ENCODE data around the gene CD200R1L. TPM values are rescaled to one million over a fixed set of nuclear protein-coding genes. Genes with fewer than 3 reads are reported as not detected.
"Not testable (repeated sequence)": the region's sequence is repeated elsewhere in the genome, so short reads cannot be mapped to it uniquely, and the experiment has no call there.

CD200R1L gene
- total RNA-seq (2014; rRNA removed; shearing (Covaris generic)): not detected in 2 replicates
- not detected in 2 replicates for polyA plus RNA-seq (2015; cell fraction: cytosol; rRNA removed)
- polyA plus RNA-seq (2015; cell fraction: nucleus; rRNA removed): not detected in 2 replicates

GRCh38 chr3:112846764-112847163 lies at the start of gene CD200R1L:
Gene CD200R1L, minus strand, starts transcription at chr3:112846864. Its CDS starts 17,497 bp downstream, at chr3:112829367.
- DNase-seq (ENCODE audit: low read depth): no peak

GRCh38 chr3:112894258-112894657 lies 47.6 kb upstream of the CD200R1L start:
- DNase-seq (ENCODE audit: low read depth): peak; percentile 82

GRCh38 chr3:112889357-112889756 lies 42.7 kb upstream of the CD200R1L start:
- no peak for DNase-seq (ENCODE audit: low read depth)

GRCh38 chr3:112888381-112889085 lies 41.9 kb upstream of the CD200R1L start:
- DNase-seq (ENCODE audit: low read depth): no peak

- no peak for DNase-seq (ENCODE audit: low read depth)
Observed at GRCh38 chr3:112884678-112885290, 38.1 kb upstream of the CD200R1L start.

- DNase-seq (ENCODE audit: low read depth): no peak
Observed at GRCh38 chr3:112881891-112882290, 35.2 kb upstream of the CD200R1L start.

GRCh38 chr3:112875561-112875960 lies 28.9 kb upstream of the CD200R1L start:
- no peak for DNase-seq (ENCODE audit: low read depth)

- DNase-seq (ENCODE audit: low read depth): no peak
Observed at GRCh38 chr3:112874725-112875124, 28.1 kb upstream of the CD200R1L start.

- DNase-seq (ENCODE audit: low read depth): no peak
Observed at GRCh38 chr3:112873632-112874031, 27.0 kb upstream of the CD200R1L start.

- DNase-seq (ENCODE audit: low read depth): no peak
Observed at GRCh38 chr3:112871735-112872134, 25.1 kb upstream of the CD200R1L start.

GRCh38 chr3:112865757-112866156 lies 19.1 kb upstream of the CD200R1L start:
- DNase-seq (ENCODE audit: low read depth): no peak

- no peak for DNase-seq (ENCODE audit: low read depth)
Observed at GRCh38 chr3:112860898-112861297, 14.2 kb upstream of the CD200R1L start.

GRCh38 chr3:112858410-112859069 lies 11.9 kb upstream of the CD200R1L start:
- DNase-seq (ENCODE audit: low read depth): peak; percentile 48

GRCh38 chr3:112857526-112857925 lies 10.9 kb upstream of the CD200R1L start:
- no peak for DNase-seq (ENCODE audit: low read depth)

- DNase-seq (ENCODE audit: low read depth): no peak
Observed at GRCh38 chr3:112856537-112856936, 9.9 kb upstream of the CD200R1L start.

- no peak for DNase-seq (ENCODE audit: low read depth)
Observed at GRCh38 chr3:112855883-112856282, 9.2 kb upstream of the CD200R1L start.

GRCh38 chr3:112855074-112855473 lies 8.4 kb upstream of the CD200R1L start:
- not testable (repeated sequence) for DNase-seq (ENCODE audit: low read depth)

- no peak for DNase-seq (ENCODE audit: low read depth)
Observed at GRCh38 chr3:112848196-112848595, 1.5 kb upstream of the CD200R1L start.

GRCh38 chr3:112847692-112848091 lies 1.0 kb upstream of the CD200R1L start:
- peak; percentile 40 for DNase-seq (ENCODE audit: low read depth)

GRCh38 chr3:112845772-112846171 lies 892 bp downstream of the CD200R1L start:
- no peak for DNase-seq (ENCODE audit: low read depth)

GRCh38 chr3:112829046-112829445 lies 17.6 kb downstream of the CD200R1L start:
- DNase-seq (ENCODE audit: low read depth): no peak

Data from HT1080 (cell line).